Measurements from ENCODE around the gene PROK1.

Gene PROK1

GRCh38 chr1:110490791-110491451, 40.0 kb downstream of the PROK1 start:
- no peak for DNase-seq (ENCODE audit: low read depth)
- no peak for TF ChIP-seq CTCF (IDR thresholded peaks at IDR 0.05; ENCODE audit: low read length, missing control alignments)
- no peak overlapping the region for H3K4me3 ChIP-seq (replicated peaks; ENCODE audit: low read depth, low read length)

GRCh38 chr1:110492573-110492972, 41.6 kb downstream of the PROK1 start:
- H3K4me3 ChIP-seq (replicated peaks; ENCODE audit: low read depth, low read length) = no peak overlapping the region
- TF ChIP-seq CTCF (IDR thresholded peaks at IDR 0.05; ENCODE audit: low read length, missing control alignments) = no peak
- no peak for DNase-seq (ENCODE audit: low read depth)

GRCh38 chr1:110493059-110493699, 42.2 kb downstream of the PROK1 start:
- DNase-seq (ENCODE audit: low read depth) = no peak

GRCh38 chr1:110494036-110494435, 43.1 kb downstream of the PROK1 start:
- TF ChIP-seq CTCF (IDR thresholded peaks at IDR 0.05; ENCODE audit: low read length, missing control alignments) = no peak
- DNase-seq (ENCODE audit: low read depth) = no peak
- no peak overlapping the region for H3K4me3 ChIP-seq (replicated peaks; ENCODE audit: low read depth, low read length)

More at GRCh38 chr1:110493059-110493699, 42.2 kb downstream of the PROK1 start:
- no peak for TF ChIP-seq CTCF (IDR thresholded peaks at IDR 0.05; ENCODE audit: low read length, missing control alignments)
- H3K4me3 ChIP-seq (replicated peaks; ENCODE audit: low read depth, low read length) = no peak overlapping the region

- no peak for DNase-seq (ENCODE audit: low read depth)
- no peak for TF ChIP-seq CTCF (IDR thresholded peaks at IDR 0.05; ENCODE audit: low read length, missing control alignments)
- no peak overlapping the region for H3K4me3 ChIP-seq (replicated peaks; ENCODE audit: low read depth, low read length)
These were observed 43.8 kb downstream of the PROK1 start for GRCh38 chr1:110494522-110495406.

- DNase-seq (ENCODE audit: low read depth) = peak; percentile 83
- H3K4me3 ChIP-seq (replicated peaks; ENCODE audit: low read depth, low read length) = no peak overlapping the region
- peak; percentile 91 for TF ChIP-seq CTCF (IDR thresholded peaks at IDR 0.05; ENCODE audit: low read length, missing control alignments)
These were observed 45.1 kb downstream of the PROK1 start for GRCh38 chr1:110495926-110496600.

Measured in fibroblast of pulmonary artery (primary cell).